Smooth muscle cell of trachea (primary cell): ENCODE measurements around the gene APIP. TPM values are rescaled to one million over a fixed set of nuclear protein-coding genes. Genes with fewer than 3 reads are reported as not detected.

Experiments
- total RNA-seq: library from RNA; depleted of rRNA; stranded (reverse); fragments of >200 nt; gene quantifications from 2 replicates; pipeline ENCODE4 v1.2.1, GENCODE V29; 2014

APIP gene, protein sequence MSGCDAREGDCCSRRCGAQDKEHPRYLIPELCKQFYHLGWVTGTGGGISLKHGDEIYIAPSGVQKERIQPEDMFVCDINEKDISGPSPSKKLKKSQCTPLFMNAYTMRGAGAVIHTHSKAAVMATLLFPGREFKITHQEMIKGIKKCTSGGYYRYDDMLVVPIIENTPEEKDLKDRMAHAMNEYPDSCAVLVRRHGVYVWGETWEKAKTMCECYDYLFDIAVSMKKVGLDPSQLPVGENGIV
- total RNA-seq, result 20.3 and 30.4 TPM in 2 replicates

DNA sequence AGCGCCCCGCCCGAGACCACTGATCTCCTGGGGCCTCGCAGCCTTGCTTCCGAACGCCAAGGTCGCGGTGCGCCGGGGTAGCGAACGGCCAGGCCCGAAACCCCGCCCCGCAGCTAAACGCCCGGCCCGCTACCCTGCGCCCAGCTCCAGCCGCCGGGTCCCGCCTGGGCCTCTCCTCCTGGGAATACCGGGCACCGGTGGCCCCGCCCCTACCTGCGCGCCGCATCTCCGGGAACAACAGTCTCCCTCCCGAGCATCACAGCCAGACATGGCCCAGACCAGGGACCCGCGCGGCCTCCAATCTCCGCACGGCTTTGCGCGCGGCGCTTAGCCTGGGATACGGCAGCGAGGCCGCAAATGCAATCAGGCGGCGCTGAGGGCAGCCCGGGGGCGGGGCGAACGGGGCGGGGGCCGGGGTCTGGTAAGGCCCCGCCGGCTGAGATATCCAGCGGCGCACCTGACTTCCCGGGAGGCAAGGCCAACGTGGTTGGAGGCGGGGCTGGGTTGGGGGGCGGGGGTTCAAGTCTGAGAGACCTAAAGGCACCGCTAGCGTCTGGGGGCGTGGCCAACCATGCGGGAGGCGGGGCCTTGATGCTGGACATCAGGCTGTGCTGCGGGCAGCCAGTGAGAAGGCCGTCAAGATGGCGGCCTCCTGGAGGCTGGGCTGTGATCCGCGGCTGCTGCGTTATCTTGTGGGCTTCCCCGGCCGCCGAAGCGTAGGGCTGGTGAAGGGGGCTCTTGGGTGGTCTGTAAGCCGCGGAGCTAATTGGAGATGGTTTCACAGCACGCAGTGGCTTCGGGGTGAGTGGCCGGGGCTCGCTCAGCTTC is at the start of gene APIP, which contains the start of gene PDHX:
Gene APIP, minus strand, starts transcription at position 365 of the 828 bp plus-strand sequence. Its CDS starts 95 bp downstream, at position 270.
Gene PDHX, plus strand, starts transcription at position 604 of the 828 bp plus-strand sequence. Its CDS starts 38 bp downstream, at position 642.

Other genes with a start within 250 kb of the APIP start
- 35.6 and 46.1 TPM in 2 replicates for gene PDHX, start 239 bp upstream of the APIP start, total RNA-seq
- 850 and 942 TPM in 2 replicates for gene CD44, start 222.8 kb upstream of the APIP start, total RNA-seq